ENCODE results near the gene DNAI7. TPM values are rescaled to one million over a fixed set of nuclear protein-coding genes. Genes with fewer than 3 reads are reported as not detected.

Gene DNAI7
- total RNA-seq, 1 experiment from 2014 or later = 0.10 TPM

DNA sequence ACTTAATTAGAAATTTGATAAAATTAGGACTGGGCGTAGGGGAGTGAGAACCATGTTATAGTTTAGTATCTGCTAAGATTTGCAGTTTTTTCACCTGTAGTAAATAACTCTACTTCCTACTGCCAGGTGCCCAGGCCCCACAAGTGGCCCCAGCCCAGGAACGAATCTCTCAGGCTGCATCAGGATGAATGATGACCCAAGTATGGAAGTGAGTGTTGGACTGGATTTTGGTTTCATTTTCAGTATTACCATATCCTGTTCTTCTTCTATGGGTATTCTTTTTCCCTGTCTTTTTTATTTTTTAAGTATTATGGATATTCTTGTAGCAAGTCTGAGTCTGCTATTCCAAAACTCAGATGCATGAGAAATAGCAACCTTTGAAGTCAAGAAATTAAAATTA, 125.7 kb downstream of the DNAI7 start:
- intact Hi-C loops (cut with micrococcal nuclease; ENCODE audit: unreplicated experiment) (no loop called here), in situ Hi-C loops (cut with HindIII; ENCODE audit: low pct_unique_long_range_greater_than_20kb, low sequenced_read_pairs) (no loop called here)
- TF ChIP-seq TCF7L2 (IDR thresholded peaks at IDR 0.05; ENCODE audit: low read depth, low read length) (no peak), SIN3A (IDR thresholded peaks at IDR 0.05; ENCODE audit: borderline replicate concordance, insufficient read depth, low read depth, low read length) (no peak), POLR2AphosphoS5 (IDR thresholded peaks at IDR 0.05; ENCODE audit: low read depth, low read length) (no peak)
- TF ChIP-seq, protein P1, sequence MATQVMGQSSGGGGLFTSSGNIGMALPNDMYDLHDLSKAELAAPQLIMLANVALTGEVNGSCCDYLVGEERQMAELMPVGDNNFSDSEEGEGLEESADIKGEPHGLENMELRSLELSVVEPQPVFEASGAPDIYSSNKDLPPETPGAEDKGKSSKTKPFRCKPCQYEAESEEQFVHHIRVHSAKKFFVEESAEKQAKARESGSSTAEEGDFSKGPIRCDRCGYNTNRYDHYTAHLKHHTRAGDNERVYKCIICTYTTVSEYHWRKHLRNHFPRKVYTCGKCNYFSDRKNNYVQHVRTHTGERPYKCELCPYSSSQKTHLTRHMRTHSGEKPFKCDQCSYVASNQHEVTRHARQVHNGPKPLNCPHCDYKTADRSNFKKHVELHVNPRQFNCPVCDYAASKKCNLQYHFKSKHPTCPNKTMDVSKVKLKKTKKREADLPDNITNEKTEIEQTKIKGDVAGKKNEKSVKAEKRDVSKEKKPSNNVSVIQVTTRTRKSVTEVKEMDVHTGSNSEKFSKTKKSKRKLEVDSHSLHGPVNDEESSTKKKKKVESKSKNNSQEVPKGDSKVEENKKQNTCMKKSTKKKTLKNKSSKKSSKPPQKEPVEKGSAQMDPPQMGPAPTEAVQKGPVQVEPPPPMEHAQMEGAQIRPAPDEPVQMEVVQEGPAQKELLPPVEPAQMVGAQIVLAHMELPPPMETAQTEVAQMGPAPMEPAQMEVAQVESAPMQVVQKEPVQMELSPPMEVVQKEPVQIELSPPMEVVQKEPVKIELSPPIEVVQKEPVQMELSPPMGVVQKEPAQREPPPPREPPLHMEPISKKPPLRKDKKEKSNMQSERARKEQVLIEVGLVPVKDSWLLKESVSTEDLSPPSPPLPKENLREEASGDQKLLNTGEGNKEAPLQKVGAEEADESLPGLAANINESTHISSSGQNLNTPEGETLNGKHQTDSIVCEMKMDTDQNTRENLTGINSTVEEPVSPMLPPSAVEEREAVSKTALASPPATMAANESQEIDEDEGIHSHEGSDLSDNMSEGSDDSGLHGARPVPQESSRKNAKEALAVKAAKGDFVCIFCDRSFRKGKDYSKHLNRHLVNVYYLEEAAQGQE (IDR thresholded peaks at IDR 0.05; ENCODE audit: insufficient read depth in 1 of 2, low read depth in 2 of 2, low read length in 1 of 2) = no peak
- TF ChIP-seq, protein P2, sequence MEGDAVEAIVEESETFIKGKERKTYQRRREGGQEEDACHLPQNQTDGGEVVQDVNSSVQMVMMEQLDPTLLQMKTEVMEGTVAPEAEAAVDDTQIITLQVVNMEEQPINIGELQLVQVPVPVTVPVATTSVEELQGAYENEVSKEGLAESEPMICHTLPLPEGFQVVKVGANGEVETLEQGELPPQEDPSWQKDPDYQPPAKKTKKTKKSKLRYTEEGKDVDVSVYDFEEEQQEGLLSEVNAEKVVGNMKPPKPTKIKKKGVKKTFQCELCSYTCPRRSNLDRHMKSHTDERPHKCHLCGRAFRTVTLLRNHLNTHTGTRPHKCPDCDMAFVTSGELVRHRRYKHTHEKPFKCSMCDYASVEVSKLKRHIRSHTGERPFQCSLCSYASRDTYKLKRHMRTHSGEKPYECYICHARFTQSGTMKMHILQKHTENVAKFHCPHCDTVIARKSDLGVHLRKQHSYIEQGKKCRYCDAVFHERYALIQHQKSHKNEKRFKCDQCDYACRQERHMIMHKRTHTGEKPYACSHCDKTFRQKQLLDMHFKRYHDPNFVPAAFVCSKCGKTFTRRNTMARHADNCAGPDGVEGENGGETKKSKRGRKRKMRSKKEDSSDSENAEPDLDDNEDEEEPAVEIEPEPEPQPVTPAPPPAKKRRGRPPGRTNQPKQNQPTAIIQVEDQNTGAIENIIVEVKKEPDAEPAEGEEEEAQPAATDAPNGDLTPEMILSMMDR (IDR thresholded peaks at IDR 0.05) = no peak
- H3K4me3 ChIP-seq (ENCODE audit: low read depth in 2 of 2, low read length in 2 of 2) = no peak overlapping the region
- no peak overlapping the region for H3K27ac ChIP-seq (ENCODE audit: low read length)
- CTCF ChIA-PET = no interaction called here
- ATAC-seq (no peak), DNase-seq (ENCODE audit: low read depth, low spot score) (no peak)
- no peaks in the 10 kb centered on the region for H3K27me3 ChIP-seq (ENCODE audit: control insufficient read depth, insufficient read depth, low read length)
- H3K4me1 ChIP-seq (ENCODE audit: control insufficient read depth, insufficient read depth, low read length) = no peaks in the 10 kb centered on the region
- no peaks in the 10 kb centered on the region for H3K9me3 ChIP-seq (ENCODE audit: control insufficient read depth, insufficient read depth, low read depth, low read length)
- POLR2A ChIA-PET = no interaction called here
- BruUV-seq (replicated peaks) = no TSS peak
- no peaks in the 10 kb centered on the region for H3K36me3 ChIP-seq (ENCODE audit: control insufficient read depth, insufficient read depth, low read length)

DNA sequence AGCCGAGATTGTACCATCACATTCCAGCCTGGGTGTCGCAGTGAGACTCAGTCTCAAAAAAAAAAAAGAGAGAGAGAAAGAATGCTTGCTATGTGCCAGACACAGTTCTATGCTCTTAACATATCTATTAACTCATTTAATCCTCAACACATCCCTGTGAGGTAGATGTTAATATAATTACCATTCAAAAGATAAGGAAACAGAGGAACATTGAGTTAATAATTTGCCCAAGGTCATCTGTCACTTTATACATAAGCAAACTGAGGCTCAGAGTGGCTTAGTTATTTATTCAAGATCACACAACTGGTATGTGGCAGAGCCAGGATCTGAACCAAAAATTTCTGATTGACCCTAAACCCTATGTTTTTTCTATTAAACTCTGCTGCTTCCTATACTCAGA, 129.9 kb downstream of the DNAI7 start:
- ChIA-PET POLR2A (no interaction called here), CTCF (no interaction called here)
- BruUV-seq (replicated peaks) = no TSS peak

More for the DNA sequence above, 129.9 kb downstream of the DNAI7 start:
- H3K27ac ChIP-seq (ENCODE audit: low read length) = no peak overlapping the region
- in situ Hi-C loops (cut with HindIII; ENCODE audit: low pct_unique_long_range_greater_than_20kb, low sequenced_read_pairs) (no loop called here), intact Hi-C loops (cut with micrococcal nuclease; ENCODE audit: unreplicated experiment) (no loop called here)
- H3K9me3 ChIP-seq (ENCODE audit: control insufficient read depth, insufficient read depth, low read depth, low read length) = no peaks in the 10 kb centered on the region
- TF ChIP-seq SIN3A (IDR thresholded peaks at IDR 0.05; ENCODE audit: borderline replicate concordance, insufficient read depth, low read depth, low read length) (no peak), POLR2AphosphoS5 (IDR thresholded peaks at IDR 0.05; ENCODE audit: low read depth, low read length) (no peak), TCF7L2 (IDR thresholded peaks at IDR 0.05; ENCODE audit: low read depth, low read length) (no peak)
- TF ChIP-seq, protein P1 (IDR thresholded peaks at IDR 0.05; ENCODE audit: insufficient read depth in 1 of 2, low read depth in 2 of 2, low read length in 1 of 2) = no peak
- TF ChIP-seq, protein P2 (IDR thresholded peaks at IDR 0.05) = no peak
- DNase-seq (ENCODE audit: low read depth, low spot score) (no peak), ATAC-seq (no peak)
- H3K4me1 ChIP-seq (ENCODE audit: control insufficient read depth, insufficient read depth, low read length) = no peaks in the 10 kb centered on the region
- H3K36me3 ChIP-seq (ENCODE audit: control insufficient read depth, insufficient read depth, low read length) = no peaks in the 10 kb centered on the region
- H3K27me3 ChIP-seq (ENCODE audit: control insufficient read depth, insufficient read depth, low read length) = no peaks in the 10 kb centered on the region; the same call in 1 of the 2 replicates
- no peak overlapping the region for H3K4me3 ChIP-seq (ENCODE audit: low read depth in 2 of 2, low read length in 2 of 2)
